UCSD-AML1 (cell line): ENCODE measurements around the gene MEA1.

Experiments used
- DNase-seq: peaks from one replicate; lab custom pipeline; 2025; ENCODE audit not compliant: unreplicated experiment; lab: John Stamatoyannopoulos, UW

MEA1 gene

GRCh38 chr6:43040542-43041257, 27.0 kb upstream of the MEA1 start:
- DNase-seq: no peak

GRCh38 chr6:43038727-43039126, 25.0 kb upstream of the MEA1 start:
- no peak for DNase-seq

- no peak for DNase-seq
Measured at GRCh38 chr6:43037706-43038105, 24.0 kb upstream of the MEA1 start.

GRCh38 chr6:43037197-43037596, 23.5 kb upstream of the MEA1 start:
- DNase-seq: no peak

GRCh38 chr6:43036712-43037111, 23.0 kb upstream of the MEA1 start:
- DNase-seq: no peak

GRCh38 chr6:43035495-43036194, 21.9 kb upstream of the MEA1 start:
- DNase-seq: no peak

GRCh38 chr6:43034190-43034525, 20.4 kb upstream of the MEA1 start:
- DNase-seq: no peak

GRCh38 chr6:43033496-43034189, 19.9 kb upstream of the MEA1 start:
- DNase-seq: no peak

- DNase-seq: no peak
Measured at GRCh38 chr6:43032326-43032725, 18.6 kb upstream of the MEA1 start.

GRCh38 chr6:43029120-43029519, 15.4 kb upstream of the MEA1 start:
- no peak for DNase-seq

- no peak for DNase-seq
Measured at GRCh38 chr6:43026365-43026764, 12.6 kb upstream of the MEA1 start.

- no peak for DNase-seq
Measured at GRCh38 chr6:43024436-43024835, 10.7 kb upstream of the MEA1 start.

- DNase-seq: peak; percentile 78
Measured at GRCh38 chr6:43021270-43022047, 7.7 kb upstream of the MEA1 start, which contains the start of gene RRP36. RRP36 (plus strand) TSS chr6:43021623; CDS start chr6:43021655, 32 bp downstream.

GRCh38 chr6:43020847-43021246, 7.1 kb upstream of the MEA1 start:
- DNase-seq: no peak

- DNase-seq: no peak
Measured at GRCh38 chr6:43020052-43020705, 6.4 kb upstream of the MEA1 start.

GRCh38 chr6:43019152-43019551, 5.4 kb upstream of the MEA1 start:
- no peak for DNase-seq

- no peak for DNase-seq
Measured at GRCh38 chr6:43016943-43017334, 3.2 kb upstream of the MEA1 start.

- no peak for DNase-seq
Measured at GRCh38 chr6:43016176-43016942, 2.6 kb upstream of the MEA1 start.

- DNase-seq: no peak
Measured at GRCh38 chr6:43014434-43014909, 726 bp upstream of the MEA1 start.
